AG04450 (cell line): ENCODE results near the gene PPP1R12C. TPM values are rescaled to one million over a fixed set of nuclear protein-coding genes. Genes with fewer than 3 reads are reported as not detected.

Experiments
- CTCF ChIA-PET: fragments of 300-600, 350-600 bp; formaldehyde crosslinking; extraction: SDS; loops from one replicate; lab custom pipeline; 2022; ENCODE audit warnings: antibody characterized with exemption, inconsistent platforms; lab: Charles Lee
- POLR2A ChIA-PET: fragments of 350-600 bp; formaldehyde crosslinking; extraction: SDS; loops from one replicate; lab custom pipeline; 2021; ENCODE audit warnings: antibody characterized with exemption, inconsistent platforms; lab: Yijun Ruan, JAX
- DNase-seq: peaks from one replicate; pipeline ENCODE4 v3.0.0-alpha.2; 2011; ENCODE audit warnings: low read depth, low spot score
- H3K27ac ChIP-seq: one replicate; pipeline ENCODE4 v1.5.1; 2012; ENCODE audit warnings: low read depth, low read length, control low read depth
- H3K27me3 ChIP-seq: one replicate; pipeline ENCODE4 v1.6.0; 2012; ENCODE audit warnings: low read length; ENCODE audit not compliant: control insufficient read depth, insufficient read depth
- H3K4me3 ChIP-seq: 2 replicates; pipeline ENCODE4 v1.5.1; 2011; ENCODE audit warnings: mild to moderate bottlenecking, low read depth, low read length, control low read depth
- H3K9me3 ChIP-seq: 2 replicates; pipeline ENCODE4 v1.5.1; 2012; ENCODE audit warnings: low read length; ENCODE audit not compliant: control insufficient read depth, insufficient read depth
- polyA minus RNA-seq: library from RNA; depleted of rRNA, polyadenylated mRNA; stranded (reverse); fragments of >200 nt; gene quantifications from 2 replicates; pipeline ENCODE4 v1.2.3, GENCODE V29; 2011; rRNA and poly(A)+ RNA removed
- polyA plus RNA-seq: library from polyadenylated mRNA; depleted of rRNA; stranded (reverse); fragments of >200 nt; gene quantifications from 2 replicates; pipeline ENCODE4 v1.2.3, GENCODE V29; 2011; rRNA removed
- TF ChIP-seq, protein P1 (sequence below): IDR thresholded peaks from 2 replicates; pipeline ENCODE4 v1.5.1; 2011; ENCODE audit warnings: low read depth, low read length, control low read depth, inconsistent platforms

PPP1R12C gene
- polyA plus RNA-seq, result 24.2 and 30.0 TPM in 2 replicates
- polyA minus RNA-seq, result 20.9 and 28.2 TPM in 2 replicates

DNA sequence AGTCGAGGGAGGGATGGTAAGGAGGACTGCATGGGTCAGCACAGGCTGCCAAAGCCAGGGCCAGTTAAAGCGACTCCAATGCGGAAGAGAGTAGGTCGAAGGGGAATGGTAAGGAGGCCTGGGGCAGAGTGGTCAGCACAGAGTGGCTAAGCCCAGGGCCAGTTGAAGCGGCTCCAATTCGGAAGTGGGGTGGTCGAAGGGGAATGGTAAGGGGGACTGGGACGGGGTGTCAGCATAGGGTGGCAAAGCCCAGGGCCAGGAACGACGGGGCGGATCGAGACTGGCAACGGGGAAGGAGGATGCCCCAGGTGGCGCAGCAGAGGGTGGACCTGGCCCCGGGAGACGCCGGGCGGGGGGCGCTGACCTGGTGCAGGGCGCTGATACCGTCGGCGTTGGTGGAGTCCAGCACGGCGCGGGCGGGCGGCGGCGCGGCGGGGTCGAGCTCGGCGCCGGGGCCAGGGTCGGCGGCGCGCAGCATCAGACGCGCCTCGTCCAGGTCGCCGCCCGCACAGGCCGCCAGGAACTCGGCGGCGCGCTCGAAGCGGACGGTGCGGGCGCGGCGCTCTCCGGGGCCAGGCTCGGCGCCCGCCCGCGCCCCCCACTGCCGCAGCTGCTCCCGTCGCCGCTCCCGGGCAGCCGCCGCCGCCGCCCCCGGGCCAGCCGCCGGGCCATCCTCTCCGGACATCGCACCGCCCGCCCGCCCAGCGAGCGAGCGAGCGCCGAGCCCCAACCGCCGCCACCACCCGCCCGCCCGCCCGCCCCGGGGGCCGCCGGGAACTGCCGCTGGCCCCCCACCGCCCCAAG, at the start of gene PPP1R12C:
Gene PPP1R12C (minus strand): TSS at position 779 of the 804 bp plus-strand sequence. CDS start 94 bp downstream, at position 685.
- TF ChIP-seq, protein P1, sequence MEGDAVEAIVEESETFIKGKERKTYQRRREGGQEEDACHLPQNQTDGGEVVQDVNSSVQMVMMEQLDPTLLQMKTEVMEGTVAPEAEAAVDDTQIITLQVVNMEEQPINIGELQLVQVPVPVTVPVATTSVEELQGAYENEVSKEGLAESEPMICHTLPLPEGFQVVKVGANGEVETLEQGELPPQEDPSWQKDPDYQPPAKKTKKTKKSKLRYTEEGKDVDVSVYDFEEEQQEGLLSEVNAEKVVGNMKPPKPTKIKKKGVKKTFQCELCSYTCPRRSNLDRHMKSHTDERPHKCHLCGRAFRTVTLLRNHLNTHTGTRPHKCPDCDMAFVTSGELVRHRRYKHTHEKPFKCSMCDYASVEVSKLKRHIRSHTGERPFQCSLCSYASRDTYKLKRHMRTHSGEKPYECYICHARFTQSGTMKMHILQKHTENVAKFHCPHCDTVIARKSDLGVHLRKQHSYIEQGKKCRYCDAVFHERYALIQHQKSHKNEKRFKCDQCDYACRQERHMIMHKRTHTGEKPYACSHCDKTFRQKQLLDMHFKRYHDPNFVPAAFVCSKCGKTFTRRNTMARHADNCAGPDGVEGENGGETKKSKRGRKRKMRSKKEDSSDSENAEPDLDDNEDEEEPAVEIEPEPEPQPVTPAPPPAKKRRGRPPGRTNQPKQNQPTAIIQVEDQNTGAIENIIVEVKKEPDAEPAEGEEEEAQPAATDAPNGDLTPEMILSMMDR, result no peak
- Histone ChIP-seq H3K27me3 (no peaks in the 10 kb centered on the region), H3K4me3 (peak within 1 kb of the TSS; percentile 98), H3K27ac (peak within 1 kb of the TSS; percentile 70), H3K9me3 (peaks cover 3% of the 10 kb centered on the region; the same call in 1 of the 2 replicates)
- ChIA-PET CTCF (interaction anchor here (1.6 kb wide), 2 partner anchors 29 to 49 kb away, joined by 3 to 5 read pairs; partner anchors contain the start of gene DNAAF3), POLR2A (interaction anchor here (0.6 to 1.6 kb wide), 9 partner anchors 13 to 1015 kb away, joined by 3 to 7 read pairs (median 4); partner anchors contain the start of genes CDC42EP5, ISOC2, PPP6R1 and ZNF581)
- no peak for DNase-seq

DNA sequence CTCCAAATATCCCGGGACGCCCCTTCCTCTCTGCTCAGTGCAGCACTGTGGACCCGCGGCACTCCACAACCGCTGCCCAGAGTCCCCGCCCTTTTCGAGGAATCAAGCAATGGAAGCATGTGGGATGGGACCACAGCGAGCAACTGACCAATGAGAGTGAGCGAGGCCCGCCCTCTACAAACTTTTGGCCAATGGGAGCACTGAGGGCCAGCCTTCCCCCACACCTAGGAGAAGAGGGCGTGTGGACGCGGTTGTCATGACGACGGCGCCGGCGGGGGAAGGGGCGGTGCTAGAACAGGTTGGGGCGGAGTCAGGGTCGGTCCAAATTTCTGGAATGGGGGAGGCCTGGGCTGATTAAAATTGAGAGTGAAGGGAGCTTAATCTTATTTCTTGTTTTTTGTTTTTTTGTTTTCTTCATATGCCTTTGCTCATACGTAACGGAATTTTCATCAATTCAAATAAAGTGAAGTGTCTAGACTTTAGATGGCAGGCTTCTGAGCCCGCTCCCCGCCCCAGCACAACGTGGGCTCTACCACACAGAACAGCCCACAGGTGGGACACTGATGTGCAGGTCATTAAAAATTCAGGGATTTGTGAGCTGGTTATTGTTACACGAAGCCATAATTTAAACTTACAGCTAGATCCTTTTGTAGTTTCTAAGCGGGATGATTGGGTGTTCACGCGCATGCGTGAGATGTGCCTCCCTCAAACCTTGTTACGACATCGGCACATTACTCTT, 49.3 kb upstream of the PPP1R12C start, which contains the start of gene DNAAF3:
Gene DNAAF3 (minus strand): TSS at position 84 of the 739 bp plus-strand sequence. CDS start 200 bp downstream, outside the sequence.
- H3K27me3 ChIP-seq, result peaks cover 15% of the 10 kb centered on the region
- TF ChIP-seq, protein P1, result no peak
- peak within 1 kb of the TSS; percentile 64 for H3K4me3 ChIP-seq
- no peak within 1 kb of the TSS for H3K27ac ChIP-seq
- peak; percentile 90 for DNase-seq
- CTCF ChIA-PET, result interaction anchor here (1.0 to 2.3 kb wide), 5 partner anchors 8 to 301 kb away, joined by 3 to 12 read pairs (median 4); partner anchors contain the start of gene PPP1R12C
- no peaks in the 10 kb centered on the region; the same call in 1 of the 2 replicates for H3K9me3 ChIP-seq
- POLR2A ChIA-PET, result interaction anchor here (1.5 kb wide), 1 partner anchor 93 kb away, joined by 3 read pairs; no protein-coding TSS in a partner anchor

DNA sequence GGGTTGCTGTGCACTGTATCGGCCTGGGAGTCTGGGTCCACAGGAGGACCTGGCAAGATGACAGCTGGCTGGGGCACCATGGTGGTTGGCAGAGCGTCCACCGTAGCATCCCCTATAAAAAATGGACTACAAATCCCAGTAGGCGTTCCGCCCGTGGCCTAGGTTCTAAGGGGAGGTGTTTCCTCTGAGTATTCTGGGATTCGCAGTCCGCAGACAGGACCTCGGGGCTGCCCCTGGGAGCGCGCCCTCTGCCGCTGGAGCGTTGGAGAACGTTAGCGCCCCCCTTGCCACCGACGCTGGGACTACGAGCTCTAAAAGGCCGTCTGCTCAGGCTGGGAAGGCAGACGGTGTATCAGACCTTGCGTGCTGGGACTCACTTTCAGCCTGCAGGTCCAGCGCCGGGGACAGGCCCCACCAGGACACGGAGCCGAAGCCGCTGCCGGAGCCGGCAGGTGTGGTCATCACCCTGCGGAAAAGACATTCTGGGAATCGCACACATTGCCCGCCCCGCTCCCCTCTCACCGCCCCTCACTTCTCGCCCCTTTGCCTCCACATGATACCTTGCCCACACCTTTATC, 48.6 kb upstream of the PPP1R12C start:
- peak overlapping the region; percentile 64 for H3K4me3 ChIP-seq
- DNase-seq, result no peak
- no peaks in the 10 kb centered on the region; the same call in 1 of the 2 replicates for H3K9me3 ChIP-seq
- no peak overlapping the region for H3K27ac ChIP-seq
- TF ChIP-seq, protein P1, result peak; percentile 62
- H3K27me3 ChIP-seq, result peaks cover 17% of the 10 kb centered on the region
- CTCF ChIA-PET, result interaction anchor here (1.0 to 2.3 kb wide), 5 partner anchors 9 to 302 kb away, joined by 3 to 12 read pairs (median 4); partner anchors contain the start of gene PPP1R12C
- POLR2A ChIA-PET, result interaction anchor here (0.5 to 1.5 kb wide), 2 partner anchors 93 to 227 kb away, joined by 3 read pairs; no protein-coding TSS in a partner anchor

DNA sequence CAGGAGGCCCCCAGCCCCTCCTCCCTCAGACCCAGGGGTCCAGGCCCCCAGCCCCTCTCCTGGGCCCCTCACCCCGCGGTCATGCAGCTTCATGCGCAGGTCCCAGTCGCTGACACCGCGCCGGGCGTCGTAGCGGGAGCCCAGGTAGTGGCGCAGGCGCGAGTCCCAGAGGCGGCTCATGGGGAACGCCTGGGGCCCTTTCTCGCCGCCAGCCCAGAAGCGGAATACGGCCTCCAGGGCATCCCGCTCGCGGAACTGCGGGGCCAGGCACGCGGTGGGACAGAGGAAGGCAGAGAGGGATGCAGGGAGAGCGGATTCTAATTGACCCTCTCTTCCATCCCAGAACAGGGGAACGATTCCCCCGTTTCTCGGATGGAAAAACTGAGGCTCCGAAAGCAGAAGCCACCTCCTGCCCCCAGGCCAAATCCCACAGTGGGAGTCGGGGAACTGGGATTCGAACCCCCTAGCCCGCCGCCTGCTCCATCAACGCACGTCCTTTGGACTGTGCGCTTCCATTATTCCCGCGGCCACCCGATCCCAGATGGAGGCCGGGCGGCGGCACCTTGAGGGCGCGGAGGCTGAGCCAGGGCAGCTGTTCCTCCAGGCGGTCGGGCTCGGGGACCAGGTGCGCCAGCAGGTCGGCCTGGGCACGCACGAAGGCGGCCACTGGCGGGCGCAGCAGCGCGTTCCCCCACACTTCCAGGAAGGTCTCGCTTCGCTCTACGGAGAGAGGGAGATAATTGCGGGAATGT, 44.3 kb upstream of the PPP1R12C start:
- Histone ChIP-seq H3K9me3 (peaks cover 10% of the 10 kb centered on the region; the same call in 1 of the 2 replicates), H3K27me3 (peaks cover 28% of the 10 kb centered on the region), H3K4me3 (no peak overlapping the region), H3K27ac (no peak overlapping the region)
- TF ChIP-seq, protein P1, result no peak
- CTCF ChIA-PET, result no interaction called here
- POLR2A ChIA-PET, result no interaction called here
- no peak for DNase-seq
